Stimulated activated naive CD8-positive, alpha-beta T cell treated with anti-CD3 and anti-CD28 coated beads, Interleukin-15, Interleukin-2, amounts not matched to agents 100 ng/mL and 50 ng/mL, for 24 hours (primary cell): ENCODE data around the gene HPRT1.

Experiments used
- H3K27ac Mint-ChIP-seq: one replicate; pipeline ENCODE4 v1.8.0; 2021; ENCODE audit warnings: mild to moderate bottlenecking, mixed read lengths
- H3K27me3 Mint-ChIP-seq: one replicate; pipeline ENCODE4 v1.8.0; 2021; ENCODE audit warnings: mixed read lengths
- H3K36me3 Mint-ChIP-seq: one replicate; pipeline ENCODE4 v1.8.0; 2021; ENCODE audit warnings: low read depth, mixed read lengths
- H3K4me1 Mint-ChIP-seq: one replicate; pipeline ENCODE4 v1.8.0; 2021; ENCODE audit warnings: low read depth, mixed read lengths
- H3K4me3 Mint-ChIP-seq: one replicate; pipeline ENCODE4 v1.8.0; 2021; ENCODE audit warnings: mild to moderate bottlenecking, mixed read lengths
- H3K9me3 Mint-ChIP-seq: one replicate; pipeline ENCODE4 v1.8.0; 2021; ENCODE audit warnings: mixed read lengths

Gene HPRT1, protein sequence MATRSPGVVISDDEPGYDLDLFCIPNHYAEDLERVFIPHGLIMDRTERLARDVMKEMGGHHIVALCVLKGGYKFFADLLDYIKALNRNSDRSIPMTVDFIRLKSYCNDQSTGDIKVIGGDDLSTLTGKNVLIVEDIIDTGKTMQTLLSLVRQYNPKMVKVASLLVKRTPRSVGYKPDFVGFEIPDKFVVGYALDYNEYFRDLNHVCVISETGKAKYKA

DNA sequence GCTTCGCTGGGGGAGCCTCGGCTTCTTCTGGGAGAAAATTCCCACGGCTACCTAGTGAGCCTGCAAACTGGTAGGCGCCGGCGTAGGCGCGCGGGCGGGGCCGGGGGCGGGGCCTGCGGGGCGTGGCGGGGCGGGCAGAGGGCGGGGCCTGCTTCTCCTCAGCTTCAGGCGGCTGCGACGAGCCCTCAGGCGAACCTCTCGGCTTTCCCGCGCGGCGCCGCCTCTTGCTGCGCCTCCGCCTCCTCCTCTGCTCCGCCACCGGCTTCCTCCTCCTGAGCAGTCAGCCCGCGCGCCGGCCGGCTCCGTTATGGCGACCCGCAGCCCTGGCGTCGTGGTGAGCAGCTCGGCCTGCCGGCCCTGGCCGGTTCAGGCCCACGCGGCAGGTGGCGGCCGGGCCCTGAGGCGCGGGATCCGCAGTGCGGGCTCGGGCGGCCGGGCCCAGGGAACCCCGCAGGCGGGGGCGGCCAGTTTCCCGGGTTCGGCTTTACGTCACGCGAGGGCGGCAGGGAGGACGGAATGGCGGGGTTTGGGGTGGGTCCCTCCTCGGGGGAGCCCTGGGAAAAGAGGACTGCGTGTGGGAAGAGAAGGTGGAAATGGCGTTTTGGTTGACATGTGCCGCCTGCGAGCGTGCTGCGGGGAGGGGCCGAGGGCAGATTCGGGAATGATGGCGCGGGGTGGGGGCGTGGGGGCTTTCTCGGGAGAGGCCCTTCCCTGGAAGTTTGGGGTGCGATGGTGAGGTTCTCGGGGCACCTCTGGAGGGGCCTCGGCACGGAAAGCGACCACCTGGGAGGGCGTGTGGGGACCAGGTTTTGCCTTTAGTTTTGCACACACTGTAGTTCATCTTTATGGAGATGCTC, at the start of gene HPRT1:
HPRT1 (plus strand) TSS at position 161 of the 857 bp plus-strand sequence; CDS start at position 308, 147 bp downstream.
- Mint-ChIP-seq H3K4me3 (peak within 1 kb of the TSS; percentile 90), H3K9me3 (no peaks in the 10 kb centered on the region), H3K36me3 (peaks cover 8% of the 10 kb centered on the region), H3K4me1 (peaks cover 13% of the 10 kb centered on the region), H3K27me3 (no peaks in the 10 kb centered on the region), H3K27ac (peak within 1 kb of the TSS; percentile 88)

DNA sequence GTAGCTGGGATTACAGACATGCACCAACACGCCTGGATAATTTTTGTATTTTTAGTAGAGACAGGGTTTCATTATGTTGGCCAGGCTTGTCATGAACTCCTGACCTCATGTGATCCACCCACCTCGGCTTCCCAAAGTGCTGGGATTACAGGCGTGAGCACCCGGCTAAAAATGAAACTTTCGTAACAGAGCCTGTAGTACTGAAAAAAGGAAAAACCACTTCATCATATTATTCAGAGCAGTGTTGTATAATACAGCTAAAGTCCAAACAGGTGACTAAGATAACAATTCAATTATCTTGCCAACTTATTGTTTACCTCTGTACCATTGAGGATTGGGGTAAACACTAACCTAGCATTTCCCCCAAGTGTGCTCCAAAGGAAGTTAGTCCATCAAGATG, 43.9 kb upstream of the HPRT1 start:
- H3K36me3 Mint-ChIP-seq = peaks cover 32% of the 10 kb centered on the region
- H3K27ac Mint-ChIP-seq = no peak overlapping the region
- H3K9me3 Mint-ChIP-seq = no peaks in the 10 kb centered on the region
- H3K4me3 Mint-ChIP-seq = no peak overlapping the region
- no peaks in the 10 kb centered on the region for H3K27me3 Mint-ChIP-seq
- no peaks in the 10 kb centered on the region for H3K4me1 Mint-ChIP-seq

DNA sequence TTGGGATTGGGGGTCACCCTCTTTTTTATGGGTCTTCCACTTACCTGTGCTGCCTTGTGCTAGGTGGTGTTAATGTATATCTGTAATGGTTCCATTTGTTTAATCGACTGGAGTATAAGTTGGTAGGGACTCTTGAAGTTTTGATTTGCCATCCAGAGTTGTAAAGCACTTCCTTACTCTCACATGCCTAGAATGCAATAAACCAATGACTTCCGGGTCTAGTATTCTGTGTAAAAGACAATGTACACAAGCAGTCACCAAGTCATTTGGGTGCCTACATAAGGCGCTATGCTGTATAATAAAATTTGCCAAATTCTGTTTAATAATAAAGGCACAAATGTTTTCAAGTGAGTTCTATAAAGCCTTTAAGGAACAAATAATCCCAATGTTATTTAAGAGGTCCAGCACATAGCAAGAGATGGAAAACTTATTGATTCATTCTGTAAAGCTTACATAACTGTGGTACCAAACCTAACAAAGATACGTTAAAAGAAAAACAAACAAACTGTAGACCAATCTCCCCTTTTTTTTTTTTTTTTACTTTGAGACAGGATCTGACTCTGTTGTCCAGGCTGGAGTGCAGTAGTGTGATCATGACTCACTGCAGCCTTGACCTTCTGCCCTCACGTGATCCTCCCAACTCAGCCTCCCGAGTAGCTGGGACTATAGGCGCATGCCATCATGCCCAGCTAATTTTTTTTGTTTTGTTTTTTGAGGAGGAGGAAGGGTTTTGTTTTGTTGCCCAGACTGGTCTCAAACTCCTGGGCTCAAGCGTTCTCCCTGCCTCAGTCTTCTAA, 41.5 kb upstream of the HPRT1 start:
- Mint-ChIP-seq H3K27ac (no peak overlapping the region), H3K9me3 (no peaks in the 10 kb centered on the region), H3K36me3 (peaks cover 30% of the 10 kb centered on the region), H3K27me3 (no peaks in the 10 kb centered on the region), H3K4me3 (no peak overlapping the region), H3K4me1 (no peaks in the 10 kb centered on the region)

DNA sequence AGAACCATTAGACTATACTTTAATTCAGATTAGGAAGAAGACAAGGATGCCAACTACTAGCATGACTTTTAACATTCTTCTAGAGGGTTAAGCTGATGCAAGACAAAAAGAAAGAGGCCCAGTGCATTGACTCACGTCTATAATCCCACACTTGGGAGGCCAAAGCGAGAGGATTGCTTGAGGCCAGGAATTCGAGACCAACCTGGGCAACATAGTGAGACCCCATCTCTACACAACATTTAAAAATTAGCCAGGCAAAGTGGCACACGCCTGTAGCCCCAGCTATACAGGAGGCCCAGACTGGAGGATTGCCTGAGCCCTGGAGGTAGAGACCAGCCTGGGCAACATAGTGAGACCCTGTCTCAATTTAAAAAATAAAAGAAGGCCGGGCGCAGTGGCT, 40.2 kb upstream of the HPRT1 start:
- no peak overlapping the region for H3K4me3 Mint-ChIP-seq
- no peaks in the 10 kb centered on the region for H3K27me3 Mint-ChIP-seq
- H3K4me1 Mint-ChIP-seq = no peaks in the 10 kb centered on the region
- H3K9me3 Mint-ChIP-seq = no peaks in the 10 kb centered on the region
- H3K36me3 Mint-ChIP-seq = peaks cover 33% of the 10 kb centered on the region
- H3K27ac Mint-ChIP-seq = no peak overlapping the region

DNA sequence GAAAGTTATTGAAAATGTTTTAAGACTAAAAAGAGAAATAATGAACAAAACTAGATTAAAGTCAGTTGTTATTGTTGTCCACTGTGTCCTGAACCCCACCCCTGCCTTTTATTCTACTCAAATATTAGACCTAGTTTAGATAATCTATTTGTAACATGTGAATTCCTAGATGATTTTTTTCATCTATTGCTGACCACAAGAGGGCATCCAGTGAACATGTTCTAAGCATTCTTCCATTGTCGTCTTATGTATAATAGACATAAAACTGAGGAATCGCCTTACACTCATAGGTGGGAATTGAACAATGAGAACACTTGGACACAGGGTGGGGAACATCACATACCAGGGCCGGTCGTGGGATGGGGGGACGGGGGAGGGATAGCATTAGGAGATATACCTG, 36.4 kb upstream of the HPRT1 start:
- Mint-ChIP-seq H3K4me3 (no peak overlapping the region), H3K36me3 (peaks cover 35% of the 10 kb centered on the region), H3K9me3 (no peaks in the 10 kb centered on the region)

DNA sequence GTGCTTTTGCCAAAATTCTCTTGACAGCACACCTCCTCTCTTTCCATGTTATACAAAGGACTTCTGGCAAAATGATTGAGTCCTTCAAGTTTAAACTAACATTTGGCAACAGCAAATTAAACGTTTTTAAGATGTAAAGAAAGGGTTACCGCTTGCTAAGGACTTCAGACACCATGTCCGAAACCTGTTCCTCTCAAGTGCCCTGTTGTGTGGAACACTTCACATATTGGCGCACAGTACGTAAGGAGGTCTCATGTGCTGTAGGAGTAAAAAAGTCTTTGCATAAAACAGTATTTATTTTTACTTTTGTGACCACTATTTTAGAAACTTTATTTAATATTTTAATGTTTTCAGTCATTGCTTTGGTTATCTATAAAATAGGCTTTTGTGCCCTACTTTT, 33.7 kb upstream of the HPRT1 start:
- no peaks in the 10 kb centered on the region for H3K27me3 Mint-ChIP-seq
- no peaks in the 10 kb centered on the region for H3K9me3 Mint-ChIP-seq
- H3K36me3 Mint-ChIP-seq = peaks cover 43% of the 10 kb centered on the region
- peaks cover 11% of the 10 kb centered on the region for H3K4me1 Mint-ChIP-seq
- H3K4me3 Mint-ChIP-seq = no peak overlapping the region
- no peak overlapping the region for H3K27ac Mint-ChIP-seq

More for the DNA sequence above, 36.4 kb upstream of the HPRT1 start:
- no peaks in the 10 kb centered on the region for H3K27me3 Mint-ChIP-seq
- H3K27ac Mint-ChIP-seq = no peak overlapping the region
- H3K4me1 Mint-ChIP-seq = no peaks in the 10 kb centered on the region

DNA sequence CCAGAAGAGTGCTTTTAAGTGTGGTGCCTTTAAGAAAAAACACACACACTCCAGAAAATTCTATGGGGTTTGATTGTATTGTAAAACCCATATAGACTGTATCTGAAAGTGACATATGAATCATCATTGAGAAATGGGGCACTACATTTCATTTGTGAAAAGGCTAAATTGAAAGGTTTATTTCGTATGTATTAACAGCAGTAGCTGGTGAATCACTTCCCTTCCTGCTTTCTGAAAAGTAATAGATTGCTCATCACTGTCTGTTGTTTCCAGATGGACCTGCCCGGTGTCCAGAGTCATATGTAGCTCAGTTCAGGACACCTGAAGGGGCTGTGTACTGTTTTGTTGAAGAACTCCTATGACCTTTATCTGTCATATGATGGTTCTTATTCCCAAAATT, 28.1 kb upstream of the HPRT1 start:
- Mint-ChIP-seq H3K4me3 (no peak overlapping the region), H3K9me3 (no peaks in the 10 kb centered on the region), H3K27ac (peak overlapping the region; percentile 76), H3K36me3 (peaks cover 47% of the 10 kb centered on the region), H3K27me3 (no peaks in the 10 kb centered on the region), H3K4me1 (peaks cover 21% of the 10 kb centered on the region)

DNA sequence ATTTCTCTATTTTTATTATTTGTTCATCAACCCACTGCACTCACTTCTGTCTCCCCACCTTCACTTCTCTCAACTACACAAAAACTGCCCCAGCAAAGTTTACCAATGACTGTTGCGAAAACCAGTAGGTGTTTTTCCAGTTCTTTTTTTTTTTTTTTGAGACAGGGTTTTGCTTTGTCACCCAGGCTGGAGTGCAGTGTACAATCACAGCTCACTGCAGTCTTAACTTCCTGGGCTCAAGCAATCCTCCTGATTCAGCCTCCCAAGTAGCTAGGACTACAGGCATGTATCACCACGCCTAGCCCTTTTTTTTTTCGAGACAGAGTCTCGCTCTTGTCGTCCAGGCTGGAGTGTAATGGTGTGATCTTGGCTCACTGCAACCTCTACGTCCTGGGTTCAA, 24.1 kb upstream of the HPRT1 start:
- Mint-ChIP-seq H3K4me1 (peaks cover 13% of the 10 kb centered on the region), H3K27ac (no peak overlapping the region), H3K9me3 (no peaks in the 10 kb centered on the region), H3K36me3 (peaks cover 45% of the 10 kb centered on the region), H3K4me3 (no peak overlapping the region), H3K27me3 (no peaks in the 10 kb centered on the region)

DNA sequence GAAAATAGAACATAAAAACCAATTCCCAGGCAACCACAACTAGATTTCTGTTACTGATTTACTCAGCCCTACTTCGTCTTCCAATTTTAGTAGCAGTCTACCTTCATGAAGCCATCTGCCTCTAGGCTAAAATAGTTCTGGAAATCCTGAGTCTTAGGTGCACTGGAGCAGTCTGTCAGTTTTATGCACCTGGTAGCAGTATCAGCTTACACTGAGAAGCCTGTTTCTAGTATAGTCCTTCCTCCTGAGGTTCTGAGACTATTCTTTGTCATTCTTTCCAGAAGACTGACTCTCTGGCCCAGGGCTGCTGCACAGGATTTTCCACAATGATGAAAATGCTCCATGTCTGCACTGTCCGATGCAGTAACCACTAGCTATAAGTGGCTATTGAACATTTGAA, 16.9 kb upstream of the HPRT1 start:
- Mint-ChIP-seq H3K36me3 (peaks cover 15% of the 10 kb centered on the region), H3K9me3 (no peaks in the 10 kb centered on the region), H3K4me3 (no peak overlapping the region), H3K27me3 (no peaks in the 10 kb centered on the region), H3K27ac (peak overlapping the region; percentile 2), H3K4me1 (peaks cover 10% of the 10 kb centered on the region)

DNA sequence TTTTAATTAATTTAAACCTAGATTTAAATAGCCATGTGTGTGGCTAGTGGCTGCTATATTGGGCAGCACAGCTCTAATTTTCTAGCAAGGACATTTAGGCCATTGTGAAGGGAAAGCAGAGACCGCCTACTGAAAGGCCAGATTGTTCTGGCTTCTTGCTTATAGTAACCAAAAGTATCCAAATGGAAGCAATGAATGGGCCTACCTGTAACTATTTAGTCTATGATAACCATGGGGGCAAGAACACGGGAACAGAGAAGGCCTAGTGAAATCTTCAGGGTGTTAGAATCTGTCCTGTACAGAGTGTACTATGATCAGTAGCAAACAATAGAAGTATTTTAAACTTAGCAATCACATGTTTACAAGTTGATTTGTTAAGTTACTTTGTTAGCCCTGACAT, 16.5 kb upstream of the HPRT1 start:
- H3K4me3 Mint-ChIP-seq = no peak overlapping the region
- H3K36me3 Mint-ChIP-seq = peaks cover 13% of the 10 kb centered on the region
- no peaks in the 10 kb centered on the region for H3K27me3 Mint-ChIP-seq
- H3K9me3 Mint-ChIP-seq = no peaks in the 10 kb centered on the region
- no peak overlapping the region for H3K27ac Mint-ChIP-seq
- H3K4me1 Mint-ChIP-seq = peaks cover 10% of the 10 kb centered on the region

DNA sequence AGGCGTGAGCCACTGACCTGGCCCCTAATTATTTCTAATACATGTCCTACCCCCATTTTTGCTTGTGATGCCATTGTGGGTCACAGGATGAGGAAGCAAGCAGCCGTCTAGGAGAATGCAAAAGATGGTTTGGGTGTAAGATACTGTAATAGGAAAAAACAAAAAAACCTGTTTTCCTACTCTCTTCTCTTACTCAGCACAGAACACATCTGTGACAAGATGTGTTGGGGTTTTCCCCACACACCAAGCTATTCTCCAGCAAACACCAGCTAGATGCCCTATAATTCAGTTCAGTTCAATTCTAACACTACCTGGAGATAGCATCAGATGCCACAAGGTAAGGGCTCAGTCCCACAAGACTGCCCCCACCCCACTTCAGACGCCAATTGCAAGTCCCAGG, 15.3 kb upstream of the HPRT1 start:
- no peaks in the 10 kb centered on the region for H3K9me3 Mint-ChIP-seq
- H3K27me3 Mint-ChIP-seq = no peaks in the 10 kb centered on the region
- no peak overlapping the region for H3K27ac Mint-ChIP-seq
- peaks cover 10% of the 10 kb centered on the region for H3K4me1 Mint-ChIP-seq
- no peak overlapping the region for H3K4me3 Mint-ChIP-seq
- H3K36me3 Mint-ChIP-seq = peaks cover 6% of the 10 kb centered on the region

DNA sequence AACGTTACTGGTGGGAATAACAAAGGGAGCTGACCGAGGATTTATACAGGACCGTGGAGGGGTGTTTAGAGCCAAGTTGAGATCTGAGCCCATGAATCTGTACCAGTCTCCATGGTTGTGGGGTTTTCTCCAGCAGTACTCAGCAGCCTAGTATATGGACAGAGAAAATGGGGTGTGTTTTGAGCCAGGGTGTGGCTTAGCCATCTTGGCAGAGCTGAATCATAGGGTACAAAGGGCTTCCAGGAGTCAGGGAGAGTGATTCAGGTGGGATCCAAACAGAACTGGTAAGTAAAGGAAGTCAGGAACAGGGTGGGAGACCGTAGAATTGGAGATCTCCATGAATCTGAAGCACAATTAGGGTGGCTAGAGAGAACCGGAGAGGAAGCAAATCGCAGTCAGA, 7.4 kb upstream of the HPRT1 start:
- peaks cover 7% of the 10 kb centered on the region for H3K36me3 Mint-ChIP-seq
- no peaks in the 10 kb centered on the region for H3K27me3 Mint-ChIP-seq
- H3K4me1 Mint-ChIP-seq = no peaks in the 10 kb centered on the region
- H3K27ac Mint-ChIP-seq = no peak overlapping the region
- H3K4me3 Mint-ChIP-seq = no peak overlapping the region
- H3K9me3 Mint-ChIP-seq = no peaks in the 10 kb centered on the region

DNA sequence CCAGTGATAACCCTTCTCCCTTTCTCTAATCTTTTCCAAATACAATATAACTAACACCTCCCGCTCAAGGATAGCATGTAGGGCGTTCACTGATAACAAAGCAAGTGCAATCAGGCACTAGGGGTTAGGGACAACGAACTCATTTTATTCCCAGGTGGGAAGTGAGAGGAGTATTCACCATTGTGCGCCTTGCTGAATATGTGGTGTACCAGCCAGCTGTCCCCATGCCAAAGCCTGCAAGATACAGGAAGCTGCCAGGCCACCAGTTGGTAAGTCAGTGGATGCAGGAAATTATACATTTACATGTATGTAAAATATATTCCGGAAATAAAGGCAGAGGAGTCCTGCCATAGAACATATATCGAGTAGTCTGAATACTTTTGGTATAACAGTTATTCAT, 6.3 kb upstream of the HPRT1 start:
- H3K36me3 Mint-ChIP-seq = peaks cover 7% of the 10 kb centered on the region
- H3K4me1 Mint-ChIP-seq = no peaks in the 10 kb centered on the region
- H3K27me3 Mint-ChIP-seq = no peaks in the 10 kb centered on the region
- H3K27ac Mint-ChIP-seq = no peak overlapping the region
- H3K9me3 Mint-ChIP-seq = no peaks in the 10 kb centered on the region
- H3K4me3 Mint-ChIP-seq = no peak overlapping the region

DNA sequence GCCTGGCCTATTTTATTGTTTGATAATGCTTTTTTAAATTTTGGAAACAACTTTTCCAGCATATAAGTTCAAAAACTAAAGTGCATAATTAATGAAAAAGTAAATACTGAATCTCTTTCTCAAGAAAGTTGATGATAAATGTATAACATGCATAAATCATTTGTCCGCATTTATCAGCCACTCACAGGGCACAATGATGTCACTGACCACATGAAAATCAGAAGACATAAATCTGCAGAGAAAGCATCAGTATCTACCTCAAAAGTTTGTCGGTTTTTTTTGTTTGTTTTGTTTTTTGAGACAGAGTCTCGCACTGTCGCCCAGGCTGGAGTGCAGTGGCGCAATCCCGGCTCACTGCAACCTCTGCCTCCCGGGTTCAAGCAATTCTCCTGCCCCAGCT, 5.5 kb upstream of the HPRT1 start:
- peaks cover 7% of the 10 kb centered on the region for H3K36me3 Mint-ChIP-seq
- H3K9me3 Mint-ChIP-seq = no peaks in the 10 kb centered on the region
- no peaks in the 10 kb centered on the region for H3K4me1 Mint-ChIP-seq
- no peak overlapping the region for H3K27ac Mint-ChIP-seq
- no peak overlapping the region for H3K4me3 Mint-ChIP-seq
- no peaks in the 10 kb centered on the region for H3K27me3 Mint-ChIP-seq

DNA sequence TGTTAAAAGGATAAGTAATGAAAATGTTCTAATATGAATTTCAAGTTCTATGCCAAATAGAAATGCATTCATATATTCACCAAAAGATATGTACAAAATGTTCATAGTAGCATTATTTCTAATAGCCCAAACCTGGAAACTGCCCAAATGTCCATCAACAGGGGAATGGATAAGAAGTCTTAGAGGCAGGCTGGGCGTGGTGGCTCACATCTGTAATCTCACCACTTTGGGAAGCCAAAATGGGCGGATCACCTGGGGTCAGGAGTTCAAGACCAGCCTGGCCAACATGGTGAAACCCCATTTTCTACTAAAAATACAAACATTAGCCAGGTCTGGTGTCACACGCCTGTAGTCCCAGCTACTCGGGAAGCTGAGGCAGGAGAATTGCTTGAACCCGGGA, 2.3 kb upstream of the HPRT1 start:
- no peaks in the 10 kb centered on the region for H3K9me3 Mint-ChIP-seq
- no peaks in the 10 kb centered on the region for H3K36me3 Mint-ChIP-seq
- H3K4me1 Mint-ChIP-seq = peaks cover 6% of the 10 kb centered on the region
- H3K4me3 Mint-ChIP-seq = no peak overlapping the region
- H3K27me3 Mint-ChIP-seq = no peaks in the 10 kb centered on the region
- no peak overlapping the region for H3K27ac Mint-ChIP-seq
